ENCODE data around the gene TOMM70. TPM values are rescaled to one million over a fixed set of nuclear protein-coding genes. Genes with fewer than 3 reads are reported as not detected.
A peak's percentile ranks its signal among the peaks of the same experiment; 100 is the strongest.

Gene TOMM70
- total and polyA plus RNA-seq, 5 donors = 28.4 to 56.4 (median 50.6) TPM

GRCh38 chr3:100396967-100397366 lies 3.9 kb downstream of the TOMM70 start:
- 79% methylated on average over 2 of the region's 2 CpGs for WGBS
- H3K4me3 ChIP-seq (ENCODE audit: low read length) = no peak overlapping the region
- ATAC-seq = no peak
- H3K9me3 ChIP-seq (ENCODE audit: control insufficient read depth, low read length) = no peaks in the 10 kb centered on the region
- intact Hi-C loops (cut with DNase I) = no loop called here
- peaks cover 2% of the 10 kb centered on the region for H3K4me1 ChIP-seq (ENCODE audit: control insufficient read depth, insufficient read depth, low read length)
- H3K27ac ChIP-seq (ENCODE audit: low read length) = no peak overlapping the region
- no peak for DNase-seq
- H3K27me3 ChIP-seq (ENCODE audit: control insufficient read depth, insufficient read depth) = no peaks in the 10 kb centered on the region

GRCh38 chr3:100395679-100396431 lies 5.0 kb downstream of the TOMM70 start:
- no peak overlapping the region for H3K27ac ChIP-seq (ENCODE audit: low read length)
- no peaks in the 10 kb centered on the region for H3K27me3 ChIP-seq (ENCODE audit: control insufficient read depth, insufficient read depth)
- no peaks in the 10 kb centered on the region for H3K9me3 ChIP-seq (ENCODE audit: control insufficient read depth, low read length)
- WGBS = 57% methylated on average over 2 of the region's 2 CpGs
- peaks cover 2% of the 10 kb centered on the region for H3K4me1 ChIP-seq (ENCODE audit: control insufficient read depth, insufficient read depth, low read length)
- intact Hi-C loops (cut with DNase I) = no loop called here
- ATAC-seq (no peak), DNase-seq (no peak)
- no peak overlapping the region for H3K4me3 ChIP-seq (ENCODE audit: low read length)

- 94% methylated on average over 1 of the region's 1 CpG for WGBS
- Histone ChIP-seq H3K4me3 (ENCODE audit: low read length) (no peak overlapping the region), H3K27ac (ENCODE audit: low read length) (no peak overlapping the region), H3K4me1 (ENCODE audit: control insufficient read depth, insufficient read depth, low read length) (peaks cover 6% of the 10 kb centered on the region), H3K27me3 (ENCODE audit: control insufficient read depth, insufficient read depth) (no peaks in the 10 kb centered on the region), H3K9me3 (ENCODE audit: control insufficient read depth, low read length) (no peaks in the 10 kb centered on the region)
- ATAC-seq (no peak), DNase-seq (no peak)
- intact Hi-C loops (cut with DNase I) = no loop called here
Observed at GRCh38 chr3:100389025-100389424, 11.9 kb downstream of the TOMM70 start.

GRCh38 chr3:100386437-100387074 lies 14.3 kb downstream of the TOMM70 start:
- Histone ChIP-seq H3K9me3 (ENCODE audit: control insufficient read depth, low read length) (no peaks in the 10 kb centered on the region), H3K4me1 (ENCODE audit: control insufficient read depth, insufficient read depth, low read length) (peaks cover 6% of the 10 kb centered on the region), H3K4me3 (ENCODE audit: low read length) (no peak overlapping the region), H3K27me3 (ENCODE audit: control insufficient read depth, insufficient read depth) (no peaks in the 10 kb centered on the region), H3K27ac (ENCODE audit: low read length) (no peak overlapping the region)
- intact Hi-C loops (cut with DNase I) = no loop called here
- ATAC-seq (peak in 1 of 2 donors; percentile 40), DNase-seq (no peak)

- DNase-seq (no peak), ATAC-seq (no peak)
- Histone ChIP-seq H3K9me3 (ENCODE audit: control insufficient read depth, low read length) (no peaks in the 10 kb centered on the region), H3K4me3 (ENCODE audit: low read length) (no peak overlapping the region), H3K4me1 (ENCODE audit: control insufficient read depth, insufficient read depth, low read length) (peaks cover 6% of the 10 kb centered on the region), H3K27me3 (ENCODE audit: control insufficient read depth, insufficient read depth) (no peaks in the 10 kb centered on the region), H3K27ac (ENCODE audit: low read length) (no peak overlapping the region)
- 87% methylated on average over 8 of the region's 8 CpGs for WGBS
- intact Hi-C loops (cut with DNase I) = no loop called here
Observed at GRCh38 chr3:100384733-100385525, 16.0 kb downstream of the TOMM70 start.

- 99% methylated on average over 4 of the region's 4 CpGs for WGBS
- ATAC-seq (no peak), DNase-seq (no peak)
- intact Hi-C loops (cut with DNase I) = no loop called here
- Histone ChIP-seq H3K4me1 (ENCODE audit: control insufficient read depth, insufficient read depth, low read length) (no peaks in the 10 kb centered on the region), H3K9me3 (ENCODE audit: control insufficient read depth, low read length) (no peaks in the 10 kb centered on the region), H3K27me3 (ENCODE audit: control insufficient read depth, insufficient read depth) (no peaks in the 10 kb centered on the region), H3K4me3 (ENCODE audit: low read length) (no peak overlapping the region), H3K27ac (ENCODE audit: low read length) (no peak overlapping the region)
Observed at GRCh38 chr3:100376301-100376700, 24.6 kb downstream of the TOMM70 start.

GRCh38 chr3:100374521-100374920 lies 26.4 kb downstream of the TOMM70 start:
- intact Hi-C loops (cut with DNase I) = no loop called here

GRCh38 chr3:100370756-100371155 lies 30.1 kb downstream of the TOMM70 start:
- WGBS = 84% methylated on average over 1 of the region's 1 CpG
- ATAC-seq (no peak), DNase-seq (no peak)
- Histone ChIP-seq H3K9me3 (ENCODE audit: control insufficient read depth, low read length) (no peaks in the 10 kb centered on the region), H3K4me1 (ENCODE audit: control insufficient read depth, insufficient read depth, low read length) (no peaks in the 10 kb centered on the region), H3K27me3 (ENCODE audit: control insufficient read depth, insufficient read depth) (no peaks in the 10 kb centered on the region), H3K27ac (ENCODE audit: low read length) (no peak overlapping the region), H3K4me3 (ENCODE audit: low read length) (no peak overlapping the region)
- intact Hi-C loops (cut with DNase I) = no loop called here

More at GRCh38 chr3:100374521-100374920, 26.4 kb downstream of the TOMM70 start:
- Histone ChIP-seq H3K27ac (ENCODE audit: low read length) (no peak overlapping the region), H3K4me3 (ENCODE audit: low read length) (no peak overlapping the region), H3K4me1 (ENCODE audit: control insufficient read depth, insufficient read depth, low read length) (no peaks in the 10 kb centered on the region), H3K27me3 (ENCODE audit: control insufficient read depth, insufficient read depth) (no peaks in the 10 kb centered on the region), H3K9me3 (ENCODE audit: control insufficient read depth, low read length) (no peaks in the 10 kb centered on the region)
- DNase-seq = no peak
- no peak for ATAC-seq

- Histone ChIP-seq H3K27me3 (ENCODE audit: control insufficient read depth, insufficient read depth) (no peaks in the 10 kb centered on the region), H3K4me3 (ENCODE audit: low read length) (no peak overlapping the region), H3K4me1 (ENCODE audit: control insufficient read depth, insufficient read depth, low read length) (no peaks in the 10 kb centered on the region), H3K27ac (ENCODE audit: low read length) (no peak overlapping the region), H3K9me3 (ENCODE audit: control insufficient read depth, low read length) (no peaks in the 10 kb centered on the region)
- intact Hi-C loops (cut with DNase I) = no loop called here
- DNase-seq (no peak), ATAC-seq (no peak)
- WGBS = 62% methylated on average over 8 of the region's 8 CpGs
Observed at GRCh38 chr3:100368441-100368840, 32.4 kb downstream of the TOMM70 start.

- Histone ChIP-seq H3K9me3 (ENCODE audit: control insufficient read depth, low read length) (peaks cover 3% of the 10 kb centered on the region), H3K27ac (ENCODE audit: low read length) (no peak overlapping the region), H3K27me3 (ENCODE audit: control insufficient read depth, insufficient read depth) (no peaks in the 10 kb centered on the region), H3K4me3 (ENCODE audit: low read length) (no peak overlapping the region), H3K4me1 (ENCODE audit: control insufficient read depth, insufficient read depth, low read length) (no peaks in the 10 kb centered on the region)
- WGBS = 75% methylated on average over 2 of the region's 2 CpGs
- no peak for DNase-seq
- no peak for ATAC-seq
- intact Hi-C loops (cut with DNase I) = no loop called here
Observed at GRCh38 chr3:100366424-100366823, 34.5 kb downstream of the TOMM70 start.

GRCh38 chr3:100364421-100364820 lies 36.5 kb downstream of the TOMM70 start:
- intact Hi-C loops (cut with DNase I) = no loop called here
- H3K4me3 ChIP-seq (ENCODE audit: low read length) = no peak overlapping the region
- no peak overlapping the region for H3K27ac ChIP-seq (ENCODE audit: low read length)
- ATAC-seq = no peak
- H3K4me1 ChIP-seq (ENCODE audit: control insufficient read depth, insufficient read depth, low read length) = no peaks in the 10 kb centered on the region
- peaks cover 3% of the 10 kb centered on the region for H3K9me3 ChIP-seq (ENCODE audit: control insufficient read depth, low read length)
- 91% methylated on average over 3 of the region's 3 CpGs for WGBS
- DNase-seq = no peak
- H3K27me3 ChIP-seq (ENCODE audit: control insufficient read depth, insufficient read depth) = no peaks in the 10 kb centered on the region

All from right cardiac atrium (tissue), 5 donors.